Activated CD4-positive, alpha-beta T cell treated with anti-CD3 and anti-CD28 coated beads for 36 hours (primary cell): ENCODE measurements around the gene MLLT11. TPM values are rescaled to one million over a fixed set of nuclear protein-coding genes. Genes with fewer than 3 reads are reported as not detected.

Experiments used
- ATAC-seq: fragments of 200-7000 bp; cut with Tn5 transposase; one replicate; pipeline ENCODE4 v1.10.0; 2021; ENCODE audit warnings: mild to moderate bottlenecking, moderate library complexity
- CTCF ChIA-PET: fragments of 350-600 bp; sonication (Branson Sonifier 250); formaldehyde crosslinking; loops from one replicate; lab custom pipeline; 2021; ENCODE audit warnings: antibody characterized with exemption; lab: Charles Lee
- POLR2A ChIA-PET: fragments of 350-600 bp; sonication (Branson Sonifier 250); formaldehyde crosslinking; loops from one replicate; lab custom pipeline; 2021; ENCODE audit warnings: antibody characterized with exemption, inconsistent platforms; lab: Charles Lee
- DNase-seq: peaks from one replicate; pipeline ENCODE4 v3.0.0-alpha.2; 2020
- H3K27ac Mint-ChIP-seq: one replicate; pipeline ENCODE4 v1.8.0; 2021; ENCODE audit warnings: mixed read lengths
- H3K27me3 Mint-ChIP-seq: one replicate; pipeline ENCODE4 v1.8.0; 2021; ENCODE audit warnings: mixed read lengths
- H3K36me3 Mint-ChIP-seq: one replicate; pipeline ENCODE4 v1.8.0; 2021; ENCODE audit warnings: low read depth, mixed read lengths
- H3K4me1 Mint-ChIP-seq: one replicate; pipeline ENCODE4 v1.8.0; 2021; ENCODE audit warnings: mixed read lengths
- H3K4me3 Mint-ChIP-seq: one replicate; pipeline ENCODE4 v1.8.0; 2021; ENCODE audit warnings: mild to moderate bottlenecking, moderate library complexity, mixed read lengths
- H3K9me3 Mint-ChIP-seq: one replicate; pipeline ENCODE4 v1.8.0; 2021; ENCODE audit warnings: low read depth, mixed read lengths
- intact Hi-C, 2 experiments: fragments of 100-400 bp; cut with DNase I in 1 of 2; cut with micrococcal nuclease in 1 of 2; formaldehyde crosslinking; loops; one replicate each; pipeline versions ENCODE4 v1.14.2 to v1.15.1; 2022 to 2024; cut with DNase I, micrococcal nuclease
- total RNA-seq, 2 experiments: library from RNA; stranded (reverse); gene quantifications; one replicate each; pipeline ENCODE4 v1.2.3, GENCODE V29; 2021

The MLLT11 gene
- total RNA-seq, 2 experiments from 2014 or later, result 3.3 to 4.4 TPM

GRCh38 chr1:151056149-151056548 is 4.0 kb upstream of the MLLT11 start:
- CTCF ChIA-PET, result interaction anchor here (0.6 to 1.8 kb wide), 3 partner anchors 9 to 446 kb away, joined by 3 to 6 read pairs (median 3); partner anchors contain the start of gene C1orf56
- no peaks in the 10 kb centered on the region for H3K9me3 Mint-ChIP-seq
- ATAC-seq (peak; percentile 9), DNase-seq (peak; percentile 19)
- H3K4me1 Mint-ChIP-seq, result peaks cover 66% of the 10 kb centered on the region
- peak overlapping the region; percentile 93 for H3K4me3 Mint-ChIP-seq
- intact Hi-C loops, result loop anchor here (2.0 to 5.0 kb wide), 2 partner anchors 31 to 494 kb away; no protein-coding TSS in a partner anchor
- no peaks in the 10 kb centered on the region for H3K27me3 Mint-ChIP-seq
- H3K27ac Mint-ChIP-seq, result peak overlapping the region; percentile 98
- H3K36me3 Mint-ChIP-seq, result peaks cover 75% of the 10 kb centered on the region
- POLR2A ChIA-PET, result no interaction called here

GRCh38 chr1:151058692-151059091 is 1.5 kb upstream of the MLLT11 start:
- intact Hi-C loops, result loop anchor here (1.0 to 5.0 kb wide), 11 partner anchors 10 to 496 kb away; partner anchors contain the start of genes GABPB2 (in 2 of the 2), PRUNE1 (in 2 of the 2), TNFAIP8L2 (in 2 of the 2) and ARNT (in 1 of the 2)
- peak overlapping the region; percentile 93 for H3K4me3 Mint-ChIP-seq
- POLR2A ChIA-PET, result interaction anchor here (1.3 to 1.8 kb wide), 2 partner anchors 11 kb away, joined by 4 to 5 read pairs; partner anchors contain the start of gene C1orf56
- H3K27me3 Mint-ChIP-seq, result no peaks in the 10 kb centered on the region
- CTCF ChIA-PET, result interaction anchor here (0.6 to 4.8 kb wide), 18 partner anchors 9 to 225 kb away, joined by 3 to 34 read pairs (median 3); partner anchors contain the start of genes C1orf56 and GABPB2
- H3K4me1 Mint-ChIP-seq, result peaks cover 56% of the 10 kb centered on the region
- ATAC-seq, result no peak
- H3K36me3 Mint-ChIP-seq, result peaks cover 56% of the 10 kb centered on the region
- no peaks in the 10 kb centered on the region for H3K9me3 Mint-ChIP-seq
- peak; percentile 39 for DNase-seq
- peak overlapping the region; percentile 98 for H3K27ac Mint-ChIP-seq

- Mint-ChIP-seq H3K9me3 (no peaks in the 10 kb centered on the region), H3K36me3 (peaks cover 49% of the 10 kb centered on the region), H3K27ac (peak within 1 kb of the TSS; percentile 98), H3K27me3 (no peaks in the 10 kb centered on the region), H3K4me3 (peak within 1 kb of the TSS; percentile 93), H3K4me1 (peaks cover 53% of the 10 kb centered on the region)
- intact Hi-C loops, result loop anchor here (1.0 to 5.0 kb wide), 10 partner anchors 11 to 497 kb away; partner anchors contain the start of genes GABPB2 (in 2 of the 2), PRUNE1 (in 2 of the 2), TNFAIP8L2 (in 2 of the 2) and CERS2 (in 1 of the 2)
- ATAC-seq (peak; percentile 75), DNase-seq (peak; percentile 92)
- CTCF ChIA-PET, result interaction anchor here (0.6 to 4.8 kb wide), 20 partner anchors 9 to 804 kb away, joined by 3 to 34 read pairs (median 3); partner anchors contain the start of genes C1orf56, GABPB2 and TNFAIP8L2
- POLR2A ChIA-PET, result interaction anchor here (0.6 to 1.2 kb wide), 3 partner anchors 10 to 491 kb away, joined by 3 to 6 read pairs (median 3); partner anchors contain the start of gene C1orf56
These were observed 839 bp upstream of the MLLT11 start, which contains the start of gene CDC42SE1 for GRCh38 chr1:151059109-151060006. Gene CDC42SE1 (minus strand): TSS chr1:151059622. CDS start chr1:151055730, 3,892 bp downstream.

- DNase-seq (no peak), ATAC-seq (no peak)
- peaks cover 34% of the 10 kb centered on the region for H3K36me3 Mint-ChIP-seq
- intact Hi-C loops, result no loop called here
- POLR2A ChIA-PET, result interaction anchor here (1.1 to 1.2 kb wide), 2 partner anchors 13 to 493 kb away, joined by 3 to 6 read pairs; partner anchors contain the start of gene C1orf56
- peak overlapping the region; percentile 98 for H3K27ac Mint-ChIP-seq
- no peaks in the 10 kb centered on the region for H3K27me3 Mint-ChIP-seq
- peaks cover 40% of the 10 kb centered on the region for H3K4me1 Mint-ChIP-seq
- H3K9me3 Mint-ChIP-seq, result no peaks in the 10 kb centered on the region
- H3K4me3 Mint-ChIP-seq, result peak overlapping the region; percentile 93
- CTCF ChIA-PET, result interaction anchor here (0.6 to 4.8 kb wide), 12 partner anchors 7 to 806 kb away, joined by 3 to 34 read pairs (median 5); partner anchors contain the start of genes C1orf56, GABPB2 and TNFAIP8L2
These were observed 642 bp downstream of the MLLT11 start for GRCh38 chr1:151060657-151061421.

GRCh38 chr1:151061704-151062103 is 1.5 kb downstream of the MLLT11 start:
- no peaks in the 10 kb centered on the region for H3K27me3 Mint-ChIP-seq
- intact Hi-C loops, result no loop called here
- POLR2A ChIA-PET, result no interaction called here
- H3K4me3 Mint-ChIP-seq, result no peak overlapping the region
- peaks cover 25% of the 10 kb centered on the region for H3K36me3 Mint-ChIP-seq
- DNase-seq, result no peak
- peaks cover 31% of the 10 kb centered on the region for H3K4me1 Mint-ChIP-seq
- CTCF ChIA-PET, result interaction anchor here (0.6 to 4.8 kb wide), 8 partner anchors 10 to 501 kb away, joined by 3 to 34 read pairs (median 5); partner anchors contain the start of genes C1orf56, GABPB2 and MINDY1
- ATAC-seq, result no peak
- no peak overlapping the region for H3K27ac Mint-ChIP-seq
- no peaks in the 10 kb centered on the region for H3K9me3 Mint-ChIP-seq

GRCh38 chr1:151062741-151063371 is 2.7 kb downstream of the MLLT11 start:
- POLR2A ChIA-PET, result interaction anchor here (0.6 kb wide), 1 partner anchor 149 kb away, joined by 5 read pairs; no protein-coding TSS in a partner anchor
- no peak overlapping the region for H3K27ac Mint-ChIP-seq
- DNase-seq (no peak), ATAC-seq (no peak)
- intact Hi-C loops, result no loop called here
- peaks cover 21% of the 10 kb centered on the region for H3K4me1 Mint-ChIP-seq
- peaks cover 14% of the 10 kb centered on the region for H3K36me3 Mint-ChIP-seq
- no peak overlapping the region for H3K4me3 Mint-ChIP-seq
- H3K9me3 Mint-ChIP-seq, result no peaks in the 10 kb centered on the region
- CTCF ChIA-PET, result interaction anchor here (0.6 to 1.9 kb wide), 6 partner anchors 9 to 127 kb away, joined by 4 to 10 read pairs (median 4); partner anchors contain the start of genes C1orf56, GABPB2, MINDY1 and TNFAIP8L2
- no peaks in the 10 kb centered on the region for H3K27me3 Mint-ChIP-seq

GRCh38 chr1:151065089-151065645 is 5.0 kb downstream of the MLLT11 start:
- Mint-ChIP-seq H3K36me3 (peaks cover 4% of the 10 kb centered on the region), H3K4me1 (peaks cover 31% of the 10 kb centered on the region), H3K9me3 (no peaks in the 10 kb centered on the region), H3K27me3 (no peaks in the 10 kb centered on the region), H3K4me3 (no peak overlapping the region), H3K27ac (no peak overlapping the region)
- CTCF ChIA-PET, result interaction anchor here (0.6 to 1.4 kb wide), 11 partner anchors 18 to 126 kb away, joined by 3 to 4 read pairs (median 3); partner anchors contain the start of genes C1orf56 and TNFAIP8L2
- POLR2A ChIA-PET, result no interaction called here
- DNase-seq (no peak), ATAC-seq (no peak)
- intact Hi-C loops, result no loop called here

GRCh38 chr1:151067185-151067584 is 7.0 kb downstream of the MLLT11 start:
- Mint-ChIP-seq H3K9me3 (no peaks in the 10 kb centered on the region), H3K27me3 (no peaks in the 10 kb centered on the region), H3K27ac (no peak overlapping the region), H3K36me3 (peaks cover 7% of the 10 kb centered on the region), H3K4me3 (no peak overlapping the region), H3K4me1 (peaks cover 26% of the 10 kb centered on the region)
- no peak for DNase-seq
- ChIA-PET POLR2A (interaction anchor here (0.6 kb wide), 1 partner anchor 155 kb away, joined by 3 read pairs; no protein-coding TSS in a partner anchor), CTCF (interaction anchor here (1.1 to 2.2 kb wide), 2 partner anchors 9 to 61 kb away, joined by 5 to 9 read pairs; no protein-coding TSS in a partner anchor)
- ATAC-seq, result no peak
- intact Hi-C loops, result no loop called here

GRCh38 chr1:151069103-151069486 is 8.9 kb downstream of the MLLT11 start:
- ATAC-seq, result no peak
- Mint-ChIP-seq H3K4me3 (peak overlapping the region; percentile 99), H3K27ac (peak overlapping the region; percentile 100), H3K36me3 (peaks cover 9% of the 10 kb centered on the region), H3K27me3 (no peaks in the 10 kb centered on the region), H3K9me3 (no peaks in the 10 kb centered on the region), H3K4me1 (peaks cover 18% of the 10 kb centered on the region)
- no peak for DNase-seq
- intact Hi-C loops, result no loop called here
- ChIA-PET CTCF (interaction anchor here (1.2 to 4.0 kb wide), 3 partner anchors 9 to 21 kb away, joined by 3 to 24 read pairs (median 6); partner anchors contain the start of genes C1orf56, CDC42SE1 and MLLT11), POLR2A (no interaction called here)
